ENCODE measurements around the gene MMRN1.

The MMRN1 gene

GRCh38 chr4:89995006-89995405 lies 100.4 kb downstream of the MMRN1 start:
- no peak for DNase-seq (ENCODE audit: low spot score)

GRCh38 chr4:89995814-89996213 lies 101.2 kb downstream of the MMRN1 start:
- DNase-seq (ENCODE audit: low spot score) = no peak

- no peak for DNase-seq (ENCODE audit: low spot score)
Measured at GRCh38 chr4:89997171-89997704, 102.6 kb downstream of the MMRN1 start.

- no peak for DNase-seq (ENCODE audit: low spot score)
Measured at GRCh38 chr4:89998469-89999011, 103.9 kb downstream of the MMRN1 start.

- DNase-seq (ENCODE audit: low spot score) = no peak
Measured at GRCh38 chr4:90001023-90001422, 106.4 kb downstream of the MMRN1 start.

- no peak for DNase-seq (ENCODE audit: low spot score)
Measured at GRCh38 chr4:90002441-90003062, 107.9 kb downstream of the MMRN1 start.

Data from GM03348 (cell line).